Femur (tissue), 1 donor: ENCODE data around the gene NXPE3.
"Not testable (repeated sequence)": the region's sequence is repeated elsewhere in the genome, so short reads cannot be mapped to it uniquely, and the experiment has no call there.

Experiments
- DNase-seq: peaks from one replicate; pipeline ENCODE4 v3.0.0-alpha.2; 2017

Gene NXPE3

GRCh38 chr3:101852983-101853840 is 74.2 kb downstream of the NXPE3 start:
- DNase-seq, result no peak

- no peak for DNase-seq
Measured at GRCh38 chr3:101853982-101854381, 75.0 kb downstream of the NXPE3 start.

GRCh38 chr3:101854608-101855304 is 75.7 kb downstream of the NXPE3 start:
- no peak for DNase-seq

- DNase-seq, result no peak
Measured at GRCh38 chr3:101857301-101857741, 78.3 kb downstream of the NXPE3 start.

GRCh38 chr3:101858464-101859030 is 79.5 kb downstream of the NXPE3 start:
- DNase-seq, result no peak

- no peak for DNase-seq
Measured at GRCh38 chr3:101859882-101860448, 81.0 kb downstream of the NXPE3 start.

GRCh38 chr3:101861212-101861788 is 82.3 kb downstream of the NXPE3 start:
- DNase-seq, result no peak

GRCh38 chr3:101861789-101862415 is 82.9 kb downstream of the NXPE3 start:
- no peak for DNase-seq

- DNase-seq, result no peak
Measured at GRCh38 chr3:101862416-101863165, 83.6 kb downstream of the NXPE3 start.

GRCh38 chr3:101864926-101865325 is 85.9 kb downstream of the NXPE3 start:
- not testable (repeated sequence) for DNase-seq

GRCh38 chr3:101865751-101866509 is 86.9 kb downstream of the NXPE3 start:
- DNase-seq, result no peak

- no peak for DNase-seq
Measured at GRCh38 chr3:101867511-101867910, 88.5 kb downstream of the NXPE3 start.

GRCh38 chr3:101867996-101868395 is 89.0 kb downstream of the NXPE3 start:
- no peak for DNase-seq

- DNase-seq, result no peak
Measured at GRCh38 chr3:101868534-101869464, 89.8 kb downstream of the NXPE3 start.

- no peak for DNase-seq
Measured at GRCh38 chr3:101870138-101870537, 91.1 kb downstream of the NXPE3 start.

GRCh38 chr3:101873619-101874018 is 94.6 kb downstream of the NXPE3 start:
- DNase-seq, result no peak

GRCh38 chr3:101876142-101876541 is 97.1 kb downstream of the NXPE3 start:
- no peak for DNase-seq
